Heart left ventricle (tissue), 16 donors: Measurements from ENCODE around the gene DCDC2C. TPM values are rescaled to one million over a fixed set of nuclear protein-coding genes. Genes with fewer than 3 reads are reported as not detected.
A peak's percentile ranks its signal among the peaks of the same experiment; 100 is the strongest.

ENCODE experiments used
- ATAC-seq, 4 donors: fragments of 200-7000 bp; cut with Tn5 transposase; one replicate each; pipeline ENCODE4 v1.9.1; 2020 to 2022; ENCODE audit warnings: moderate library complexity in 4 of 4, mild to moderate bottlenecking in 3 of 4, moderate number of reproducible peaks in 1 of 4
- DNase-seq, 5 donors: peaks; one replicate each; pipeline ENCODE4 v3.0.0-alpha.2; 2020
- H3K27ac ChIP-seq, 12 donors: fragments of 200-600 bp; sonication (generic) in 4 of 12; one replicate each; pipeline versions ENCODE4 v1.5.0 to v1.8.0; 2016 to 2022; ENCODE audit warnings: mild to moderate bottlenecking in 2 of 12
- H3K27me3 ChIP-seq, 9 donors: fragments of 200-600 bp; sonication (generic) in 2 of 9; one replicate each; pipeline versions ENCODE4 v1.5.1 to v1.8.0; 2016 to 2022; ENCODE audit warnings: mild to moderate bottlenecking in 3 of 9
- H3K36me3 ChIP-seq, 9 donors: fragments of 200-600 bp; sonication (generic) in 2 of 9; one replicate each; pipeline versions ENCODE4 v1.5.0 to v1.8.0; 2018 to 2022; ENCODE audit warnings: mild to moderate bottlenecking in 2 of 9
- H3K4me1 ChIP-seq, 12 donors: fragments of 200-600 bp; sonication (generic) in 4 of 12; one replicate each; pipeline versions ENCODE4 v1.5.0 to v1.8.0; 2016 to 2022; ENCODE audit warnings: mild to moderate bottlenecking in 3 of 12
- H3K4me3 ChIP-seq, 12 donors: fragments of 200-600 bp; sonication (generic) in 4 of 12; one replicate each; pipeline versions ENCODE4 v1.5.0 to v1.8.0; 2017 to 2022; ENCODE audit warnings: mild to moderate bottlenecking in 9 of 12, moderate library complexity in 4 of 12
- H3K9me3 ChIP-seq, 12 donors: fragments of 200-600 bp; sonication (generic) in 4 of 12; one replicate each; pipeline versions ENCODE4 v1.5.0 to v1.8.0; 2016 to 2022; ENCODE audit warnings: mild to moderate bottlenecking in 1 of 12
- CTCF ChIP-seq, 12 donors: fragments of 200-600 bp; sonication (generic) in 4 of 12; IDR thresholded peaks; one replicate each; pipeline versions ENCODE4 v1.5.0 to v1.8.0; 2018 to 2022; ENCODE audit warnings: antibody characterized with exemption in 12 of 12, mild to moderate bottlenecking in 5 of 12
- POLR2A ChIP-seq, 2 donors: fragments of 450-650 bp; IDR thresholded peaks; one replicate each; pipeline ENCODE4 v1.6.1; 2017; ENCODE audit warnings: antibody characterized with exemption in 2 of 2, mild to moderate bottlenecking in 2 of 2, moderate library complexity in 2 of 2
- WGBS, 4 donors: extraction: QIAGEN DNeasy Blood & Tissue Kit in 2 of 4; methylation state at CpG; one replicate each; pipeline versions ENCODE4 v1.1.5 to v1.1.7; 2013 to 2018; 5-methylcytosine and 5-hydroxymethylcytosine counted together
- intact Hi-C, 10 donors: fragments of 100-400 bp; cut with DNase I; formaldehyde crosslinking; loops; one replicate each; pipeline versions ENCODE4 v1.11.1 to v1.14.2; 2022
- polyA plus RNA-seq, 2 donors: library from polyadenylated mRNA; stranded (reverse); fragments of 200-250 nt; gene quantifications; one replicate each; pipeline ENCODE4 v1.2.3, GENCODE V29; 2013
- total RNA-seq, 9 donors: library from RNA; depleted of rRNA in 2 of 9; stranded (reverse); fragments of >200 nt in 2 of 9; fragmentation: NEBNext Ultra II Directional in 3 of 9; extraction: Animal tissue kit (Norgen Biotek cat#: 25700) in 3 of 9; gene quantifications; one replicate each; pipeline versions ENCODE4 v1.1.0 to v1.2.4, GENCODE V29; 2016 to 2023
- donor health status: ischemic (EF 13 %, LVEDD 7.1; RV severe dilation, severe dysfunction).
- donor health status: healthy with polysubstance abuse.
- donor health status: DM: no; HTN: yes; CAD: no.
- donor health status: DM: no; HTN: no; CAD: no.
- donor health status: ischemic (EF 25% LVEDD 6.9; RV normal size, moderate dysfunction).
- donor health status: ischemic (EF 25% LVEDD 5.7; RV mildly dilated, moderate dysfunction).
- donor health status: healthy.
- donor health status: DM: yes; HTN: yes; CAD: no.
- donor health status: ischemic (EF 35%, LVEDD 5.7; RV mildly dilated, moderate dysfunction).
- donor health status: nonischemic (EF 11% LVEDD 7.7; RV severe dilation, severe dysfunction).
- donor health status: DM: yes; HTN: yes; CAD: no.
- donor health status: PGD.
- donor health status: ischemic (EF 29% LVEDD 5.4; RV normal size, mild dysfunction).
- donor health status: nonischemic (EF 23%, LVEDD 6.1; RV moderate dilation, normal function).

DCDC2C gene
- total and polyA plus RNA-seq, 11 donors = not detected

- Histone ChIP-seq H3K4me1 (no peaks in the 10 kb centered on the region), H3K27ac (no peak overlapping the region), H3K9me3 (peaks cover 0 to 28% (median 6%) of the 10 kb centered on the region in 12 donors), H3K4me3 (no peak overlapping the region), H3K27me3 (no peaks in the 10 kb centered on the region), H3K36me3 (no peaks in the 10 kb centered on the region)
- ATAC-seq = no peak
- DNase-seq = no peak
- 70 to 74% (median 72%) methylated on average over 4 of the region's 4 CpGs for WGBS, 4 donors
- TF ChIP-seq POLR2A (IDR thresholded peaks at IDR 0.05) (no peak), CTCF (IDR thresholded peaks at IDR 0.05) (no peak)
- intact Hi-C loops = no loop called here
Measured at GRCh38 chr2:3857576-3857975, 154.2 kb downstream of the DCDC2C start.

GRCh38 chr2:3864943-3865865 lies 161.8 kb downstream of the DCDC2C start:
- ATAC-seq (peak in 3 of 4 donors; percentile 34 to 40 (median 36)), DNase-seq (no peak)
- intact Hi-C loops = no loop called here
- H3K4me3 ChIP-seq = no peak overlapping the region
- TF ChIP-seq CTCF (IDR thresholded peaks at IDR 0.05) (no peak), POLR2A (IDR thresholded peaks at IDR 0.05) (no peak)
- WGBS, 4 donors = 77 to 86% (median 81%) methylated on average over 10 to 16 of the region's 16 CpGs
- no peak overlapping the region for H3K27ac ChIP-seq
- no peaks in the 10 kb centered on the region for H3K36me3 ChIP-seq
- H3K27me3 ChIP-seq = no peaks in the 10 kb centered on the region
- no peaks in the 10 kb centered on the region for H3K9me3 ChIP-seq
- H3K4me1 ChIP-seq = peaks cover 0 to 5% (median 0%) of the 10 kb centered on the region in 12 donors

GRCh38 chr2:3867469-3867868 lies 164.1 kb downstream of the DCDC2C start:
- intact Hi-C loops = no loop called here
- no peaks in the 10 kb centered on the region for H3K36me3 ChIP-seq
- TF ChIP-seq CTCF (IDR thresholded peaks at IDR 0.05) (no peak), POLR2A (IDR thresholded peaks at IDR 0.05) (no peak)
- no peak overlapping the region for H3K27ac ChIP-seq
- 76 to 79% (median 77%) methylated on average over 5 of the region's 5 CpGs for WGBS, 4 donors
- H3K4me1 ChIP-seq = peaks cover 0 to 5% (median 0%) of the 10 kb centered on the region in 12 donors
- H3K4me3 ChIP-seq = no peak overlapping the region
- H3K9me3 ChIP-seq = no peaks in the 10 kb centered on the region
- no peak for ATAC-seq
- no peaks in the 10 kb centered on the region for H3K27me3 ChIP-seq
- DNase-seq = no peak

GRCh38 chr2:3868012-3868805 lies 164.8 kb downstream of the DCDC2C start:
- WGBS, 4 donors = 76 to 88% (median 82%) methylated on average over 13 to 14 of the region's 14 CpGs
- no peak for DNase-seq

More at GRCh38 chr2:3868012-3868805, 164.8 kb downstream of the DCDC2C start:
- TF ChIP-seq POLR2A (IDR thresholded peaks at IDR 0.05) (no peak), CTCF (IDR thresholded peaks at IDR 0.05) (no peak)
- intact Hi-C loops = no loop called here
- ATAC-seq = no peak
- Histone ChIP-seq H3K27ac (no peak overlapping the region), H3K4me1 (peaks cover 0 to 5% (median 0%) of the 10 kb centered on the region in 12 donors), H3K27me3 (no peaks in the 10 kb centered on the region), H3K4me3 (no peak overlapping the region), H3K9me3 (no peaks in the 10 kb centered on the region), H3K36me3 (no peaks in the 10 kb centered on the region)
